IMR-90 (cell line): ENCODE results near the gene KLRF1. TPM values are rescaled to one million over a fixed set of nuclear protein-coding genes. Genes with fewer than 3 reads are reported as not detected.

ENCODE experiments used
- ATAC-seq: fragments of 200-7000 bp; cut with Tn5 transposase; 2 replicates; pipeline ENCODE4 v1.9.1; 2020; ENCODE audit warnings: low read depth, mild to moderate bottlenecking, moderate library complexity
- BruUV-seq: library from RNA; stranded (reverse); fragments of 400-500 nt; replicated peaks from 2 replicates; lab custom pipeline; 2021; lab: Mats Ljungman, UMichigan
- CTCF ChIA-PET: fragments of 300-600 bp; formaldehyde crosslinking; extraction: SDS; loops from one replicate; lab custom pipeline; 2021; ENCODE audit warnings: antibody characterized with exemption; lab: Yijun Ruan, JAX
- POLR2A ChIA-PET: fragments of 300-600 bp; sonication (Branson Sonifier 250); formaldehyde crosslinking; loops from one replicate; lab custom pipeline; 2022; ENCODE audit warnings: antibody characterized with exemption; ENCODE audit not compliant: unreplicated experiment; lab: Charles Lee
- DNase-seq: peaks from one replicate; pipeline ENCODE4 v3.0.0; 2013
- H2AFZ ChIP-seq: replicated peaks from 2 replicates; pipeline ENCODE3; 2013; ENCODE audit warnings: low read length, mild to moderate bottlenecking; ENCODE audit not compliant: poor library complexity
- H2AK5ac ChIP-seq: 2 replicates; pipeline ENCODE4 v1.6.1; 2013; ENCODE audit warnings: low read depth, low read length, inconsistent platforms
- H2AK9ac ChIP-seq: replicated peaks from 2 replicates; pipeline ENCODE3; 2013; ENCODE audit warnings: mild to moderate bottlenecking, low read depth, low read length, moderate library complexity; ENCODE audit not compliant: poor library complexity
- H2BK120ac ChIP-seq: 2 replicates; pipeline ENCODE4 v1.6.1; 2013; ENCODE audit warnings: low read depth, low read length, inconsistent platforms
- H2BK15ac ChIP-seq: 3 replicates; pipeline ENCODE4 v1.6.1; 2013; ENCODE audit warnings: low read depth, low read length, inconsistent platforms
- H2BK20ac ChIP-seq: 2 replicates; pipeline ENCODE4 v1.6.1; 2013; ENCODE audit warnings: low read depth, mild to moderate bottlenecking, inconsistent platforms, low read length, moderate library complexity
- H2BK5ac ChIP-seq: 2 replicates; pipeline ENCODE4 v1.6.1; 2013; ENCODE audit warnings: mild to moderate bottlenecking, low read depth, low read length, inconsistent platforms; ENCODE audit not compliant: poor library complexity, severe bottlenecking
- H3K14ac ChIP-seq: replicated peaks from 2 replicates; pipeline ENCODE4 v1.6.1; 2013; ENCODE audit warnings: low read depth, low read length, inconsistent platforms
- H3K18ac ChIP-seq: 2 replicates; pipeline ENCODE4 v1.6.1; 2013; ENCODE audit warnings: low read depth, low read length, control low read depth
- H3K23ac ChIP-seq: 2 replicates; pipeline ENCODE4 v1.6.1; 2013; ENCODE audit warnings: low read depth, low read length, inconsistent platforms
- H3K27ac ChIP-seq: 2 replicates; pipeline ENCODE4 v1.5.1; 2013; ENCODE audit warnings: mild to moderate bottlenecking, control low read depth, low read length; ENCODE audit not compliant: insufficient read depth
- H3K27me3 ChIP-seq: 2 replicates; pipeline ENCODE4 v1.6.1; 2013; ENCODE audit warnings: low read length; ENCODE audit not compliant: control insufficient read depth, insufficient read depth
- H3K36me3 ChIP-seq: 2 replicates; pipeline ENCODE4 v1.6.1; 2013; ENCODE audit warnings: low read length, mixed read lengths; ENCODE audit not compliant: control insufficient read depth, insufficient read depth
- H3K4ac ChIP-seq: 2 replicates; pipeline ENCODE4 v1.6.1; 2013; ENCODE audit warnings: low read depth, low read length, inconsistent platforms
- H3K4me1 ChIP-seq: 2 replicates; pipeline ENCODE4 v1.6.1; 2013; ENCODE audit warnings: low read length, mixed read lengths; ENCODE audit not compliant: control insufficient read depth, insufficient read depth
- H3K4me2 ChIP-seq: 2 replicates; pipeline ENCODE4 v1.6.1; 2013; ENCODE audit warnings: low read depth, mild to moderate bottlenecking, control low read depth, low read length, moderate library complexity
- H3K4me3 ChIP-seq: 2 replicates; pipeline ENCODE4 v1.5.1; 2013; ENCODE audit warnings: low read depth, mild to moderate bottlenecking, control low read depth, low read length, moderate library complexity; ENCODE audit not compliant: insufficient read depth
- H3K56ac ChIP-seq: 2 replicates; pipeline ENCODE4 v1.6.1; 2013; ENCODE audit warnings: low read length, inconsistent platforms; ENCODE audit not compliant: insufficient read depth; ENCODE audit errors: extremely low read depth
- H3K79me1 ChIP-seq, 2 experiments: 2 replicates each; pipeline ENCODE4 v1.6.1; 2013; ENCODE audit warnings: low read length in 2 of 2, inconsistent platforms in 1 of 2, low read depth in 1 of 2
- H3K9ac ChIP-seq: 2 replicates; pipeline ENCODE4 v1.6.1; 2013; ENCODE audit warnings: low read depth, low read length, control low read depth
- H3K9me1 ChIP-seq: 2 replicates; pipeline ENCODE4 v1.6.1; 2013; ENCODE audit warnings: low read length, inconsistent platforms; ENCODE audit not compliant: insufficient read depth
- H3K9me3 ChIP-seq: 2 replicates; pipeline ENCODE4 v1.6.1; 2013; ENCODE audit warnings: low read length; ENCODE audit not compliant: control insufficient read depth, insufficient read depth
- H4K20me1 ChIP-seq: 2 replicates; pipeline ENCODE4 v1.6.1; 2013; ENCODE audit warnings: low read length, inconsistent platforms; ENCODE audit not compliant: insufficient read depth
- H4K5ac ChIP-seq: 2 replicates; pipeline ENCODE4 v1.6.1; 2013; ENCODE audit warnings: mild to moderate bottlenecking, low read depth, low read length, control low read depth
- H4K8ac ChIP-seq, 2 experiments: 2 replicates each; pipeline ENCODE4 v1.6.1; 2013; ENCODE audit warnings: low read depth in 2 of 2, low read length in 2 of 2, control low read depth in 1 of 2, inconsistent platforms in 1 of 2
- H4K91ac ChIP-seq: 2 replicates; pipeline ENCODE4 v1.6.1; 2013; ENCODE audit warnings: low read depth, low read length, inconsistent platforms; ENCODE audit not compliant: insufficient read depth
- FOS ChIP-seq: fragments of 150-350 bp; IDR thresholded peaks from 2 replicates; pipeline ENCODE4 v1.6.1; 2016; ENCODE audit warnings: low read depth, low read length
- MAFK ChIP-seq: IDR thresholded peaks from 2 replicates; pipeline ENCODE4 v1.6.1; 2012; ENCODE audit warnings: low read depth, low read length, improper control_type of control experiment
- MAZ ChIP-seq: IDR thresholded peaks from 2 replicates; pipeline ENCODE4 v1.6.1; 2012; ENCODE audit warnings: low read depth, mild to moderate bottlenecking, low read length, improper control_type of control experiment, moderate library complexity, borderline replicate concordance
- POLR2A ChIP-seq: IDR thresholded peaks from 2 replicates; pipeline ENCODE4 v1.6.1; 2012; ENCODE audit warnings: mild to moderate bottlenecking, low read depth, low read length
- RCOR1 ChIP-seq: IDR thresholded peaks from 2 replicates; pipeline ENCODE4 v1.6.1; 2012; ENCODE audit warnings: mild to moderate bottlenecking, low read length, improper control_type of control experiment; ENCODE audit not compliant: insufficient replicate concordance
- WGBS, 2 experiments: methylation state at CpG; one replicate each; pipeline versions ENCODE4 v1.1.5 to v1.1.7; 2013; ENCODE audit warnings: missing lambda C conversion rate in 2 of 2; ENCODE audit not compliant: insufficient read length in 1 of 2; ENCODE audit errors: extremely low coverage in 2 of 2; 5-methylcytosine and 5-hydroxymethylcytosine counted together
- dilution Hi-C: fragments of 300-500 bp; cut with HindIII; formaldehyde crosslinking; loops from one replicate; pipeline ENCODE4 v1.14.3; 2018; ENCODE audit warnings: low sequenced_read_pairs; ENCODE audit not compliant: unreplicated experiment
- in situ Hi-C: fragments of 300-500 bp; cut with MboI; formaldehyde crosslinking; loops from 3 replicates; pipeline ENCODE4 v1.14.3; 2019; ENCODE audit warnings: low sequenced_read_pairs, inconsistent platforms, mixed read lengths
- intact Hi-C: fragments of 100-400 bp; cut with micrococcal nuclease; formaldehyde crosslinking; loops from 2 replicates; pipeline ENCODE4 v1.10.0; 2022
- polyA plus RNA-seq, 3 experiments: library from polyadenylated mRNA; depleted of rRNA; stranded (reverse); fragments of >200 nt; gene quantifications; 2 replicates each; pipeline ENCODE4 v1.2.3, GENCODE V29; 2012; ENCODE audit warnings: low replicate concordance in 1 of 3
- total RNA-seq: library from RNA; depleted of rRNA; stranded (reverse); fragments of >200 nt; gene quantifications from 2 replicates; pipeline ENCODE4 v1.2.3, GENCODE V29; 2012
- TF ChIP-seq, protein P1 (sequence below): fragments of 150-350 bp; IDR thresholded peaks from 2 replicates; pipeline ENCODE4 v1.6.1; 2016; ENCODE audit warnings: low read depth, mild to moderate bottlenecking, low read length, moderate library complexity, borderline replicate concordance

The KLRF1 gene
- total and polyA plus RNA-seq, 2 of the 4 experiments (the other 2 are of a cell fraction): not detected

DNA sequence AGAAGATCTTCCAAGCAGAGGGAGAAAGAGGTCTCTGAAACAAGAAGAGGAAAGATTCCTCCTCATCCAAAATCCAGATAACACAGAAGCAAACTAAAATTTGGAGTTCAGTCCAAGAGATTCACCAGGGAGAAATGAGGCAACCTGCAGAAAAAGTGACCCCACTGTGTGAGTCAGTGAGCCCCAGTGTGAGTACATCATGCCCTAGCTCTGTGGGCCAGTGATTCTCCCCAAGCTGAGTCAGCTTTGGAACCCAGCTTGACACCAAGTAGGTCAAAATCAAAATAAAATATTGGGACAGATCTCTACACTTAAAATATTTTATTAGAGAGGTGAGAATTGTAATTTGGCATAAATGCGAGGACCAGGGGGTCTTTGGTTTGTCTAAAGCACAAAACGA is 24.6 kb downstream of the KLRF1 start:
- H3K56ac ChIP-seq: no peak overlapping the region
- no peak overlapping the region for H4K8ac ChIP-seq
- H3K18ac ChIP-seq: no peak overlapping the region
- no CpG with 5 or more reads among the region's 2 CpGs for WGBS, 2 experiments
- intact Hi-C loops: no loop called here
- H3K4me2 ChIP-seq: no peak overlapping the region
- no peaks in the 10 kb centered on the region; the same call in 1 of the 2 replicates for H3K27me3 ChIP-seq
- no peak overlapping the region for H3K23ac ChIP-seq
- no peak for DNase-seq
- no peaks in the 10 kb centered on the region for H4K20me1 ChIP-seq
- H3K9ac ChIP-seq: no peak overlapping the region
- H3K9me3 ChIP-seq: no peaks in the 10 kb centered on the region
- no peak overlapping the region for H2AK9ac ChIP-seq
- H4K91ac ChIP-seq: no peak overlapping the region
- TF ChIP-seq MAZ: no peak
- TF ChIP-seq RCOR1: no peak
- TF ChIP-seq POLR2A: no peak
- no peak for TF ChIP-seq MAFK
- TF ChIP-seq, protein P1, sequence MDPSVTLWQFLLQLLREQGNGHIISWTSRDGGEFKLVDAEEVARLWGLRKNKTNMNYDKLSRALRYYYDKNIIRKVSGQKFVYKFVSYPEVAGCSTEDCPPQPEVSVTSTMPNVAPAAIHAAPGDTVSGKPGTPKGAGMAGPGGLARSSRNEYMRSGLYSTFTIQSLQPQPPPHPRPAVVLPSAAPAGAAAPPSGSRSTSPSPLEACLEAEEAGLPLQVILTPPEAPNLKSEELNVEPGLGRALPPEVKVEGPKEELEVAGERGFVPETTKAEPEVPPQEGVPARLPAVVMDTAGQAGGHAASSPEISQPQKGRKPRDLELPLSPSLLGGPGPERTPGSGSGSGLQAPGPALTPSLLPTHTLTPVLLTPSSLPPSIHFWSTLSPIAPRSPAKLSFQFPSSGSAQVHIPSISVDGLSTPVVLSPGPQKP: no peak
- no peak for TF ChIP-seq FOS
- H3K4me1 ChIP-seq: no peaks in the 10 kb centered on the region
- H3K4me3 ChIP-seq: no peak overlapping the region
- no peak overlapping the region for H2BK15ac ChIP-seq
- H2AK5ac ChIP-seq: no peak overlapping the region
- ChIA-PET POLR2A (no interaction called here), CTCF (interaction anchor here (0.7 to 0.8 kb wide), 2 partner anchors 10 to 101 kb away, joined by 3 to 4 read pairs; no protein-coding TSS in a partner anchor)
- H2BK20ac ChIP-seq: no peak overlapping the region
- H3K79me1 ChIP-seq: no peaks in the 10 kb centered on the region
- H3K27ac ChIP-seq: no peak overlapping the region
- H2BK5ac ChIP-seq: no peak overlapping the region
- dilution Hi-C loops: no loop called here
- H3K36me3 ChIP-seq: no peaks in the 10 kb centered on the region
- no peaks in the 10 kb centered on the region for H3K9me1 ChIP-seq
- H2AFZ ChIP-seq: no peak overlapping the region
- H3K4ac ChIP-seq: no peak overlapping the region
- H4K5ac ChIP-seq: no peak overlapping the region
- no peak overlapping the region for H2BK120ac ChIP-seq
- H3K14ac ChIP-seq: no peak overlapping the region
- BruUV-seq: no TSS peak
- ATAC-seq: no peak
- in situ Hi-C loops: no loop called here
